Muscle of arm (tissue), 14 donors: ENCODE results near the gene SYT6. TPM values are rescaled to one million over a fixed set of nuclear protein-coding genes. Genes with fewer than 3 reads are reported as not detected.

Source experiments
- DNase-seq: peaks from one replicate; pipeline ENCODE4 v3.0.0-alpha.2; 2013
- long read RNA-seq, 11 donors: transcript quantifications; one replicate each; lab custom pipeline, GENCODE V29; 2026
- polyA plus RNA-seq, 12 donors: library from polyadenylated mRNA; unstranded; fragments of 120-200 nt; gene quantifications; one replicate each; pipeline ENCODE4 v1.2.1, GENCODE V29; 2013; ENCODE audit not compliant: insufficient read length in 12 of 12

Gene SYT6
- polyA plus RNA-seq, result 1 to 10 TPM in 9 of 12 donors, under 1 TPM in 2, not detected in 1; 0.94 to 3.5 (median 1.8) TPM
- long read RNA-seq, donor 1, full-length matches to known transcripts, result 1 of 1 reads
- long read RNA-seq, donor 1, partial matches to known transcripts, result 0 of 1 reads
- long read RNA-seq, donor 1, other reads (novel, unspliced or antisense), result 0 of 1 reads
- long read RNA-seq, donor 2, result 0 reads
- long read RNA-seq, donor 3, result 0 reads
- long read RNA-seq, donor 4, result 0 reads
- long read RNA-seq, donor 5, full-length matches to known transcripts, result 2 of 2 reads
- long read RNA-seq, donor 5, partial matches to known transcripts, result 0 of 2 reads
- long read RNA-seq, donor 5, other reads (novel, unspliced or antisense), result 0 of 2 reads
- long read RNA-seq, donor 6, result 0 reads
- long read RNA-seq, donor 7, result 0 reads
- long read RNA-seq, donor 8, result 0 reads
- long read RNA-seq, donor 9, result 0 reads
- long read RNA-seq, donor 10, result 0 reads
- long read RNA-seq, donor 11, result 0 reads

- peak; percentile 7 for DNase-seq
Observed at GRCh38 chr1:114153261-114154145, at the start of gene SYT6. Gene SYT6, minus strand, starts transcription at chr1:114153869. Its CDS starts 97 bp downstream, at chr1:114153772.

DNA sequence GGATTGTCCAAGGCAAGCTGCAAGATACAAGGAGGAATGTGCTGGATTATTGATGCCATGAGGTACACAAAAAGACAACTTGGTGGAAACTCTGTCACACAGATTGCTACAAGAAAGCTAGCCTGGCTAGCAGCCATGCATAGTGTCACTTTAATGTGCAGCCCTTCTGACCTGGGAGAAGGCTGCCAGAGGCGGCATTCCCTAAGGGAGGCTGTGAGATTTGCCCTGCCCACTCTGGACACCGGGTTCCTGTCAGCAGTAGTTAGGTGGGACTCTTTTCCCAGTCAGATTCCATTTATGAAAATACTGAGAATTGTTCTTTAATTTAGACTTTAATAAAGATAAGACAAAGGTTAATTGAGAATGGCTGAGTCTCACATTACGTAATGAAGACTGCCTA, 47.8 kb upstream of the SYT6 start:
- no peak for DNase-seq

DNA sequence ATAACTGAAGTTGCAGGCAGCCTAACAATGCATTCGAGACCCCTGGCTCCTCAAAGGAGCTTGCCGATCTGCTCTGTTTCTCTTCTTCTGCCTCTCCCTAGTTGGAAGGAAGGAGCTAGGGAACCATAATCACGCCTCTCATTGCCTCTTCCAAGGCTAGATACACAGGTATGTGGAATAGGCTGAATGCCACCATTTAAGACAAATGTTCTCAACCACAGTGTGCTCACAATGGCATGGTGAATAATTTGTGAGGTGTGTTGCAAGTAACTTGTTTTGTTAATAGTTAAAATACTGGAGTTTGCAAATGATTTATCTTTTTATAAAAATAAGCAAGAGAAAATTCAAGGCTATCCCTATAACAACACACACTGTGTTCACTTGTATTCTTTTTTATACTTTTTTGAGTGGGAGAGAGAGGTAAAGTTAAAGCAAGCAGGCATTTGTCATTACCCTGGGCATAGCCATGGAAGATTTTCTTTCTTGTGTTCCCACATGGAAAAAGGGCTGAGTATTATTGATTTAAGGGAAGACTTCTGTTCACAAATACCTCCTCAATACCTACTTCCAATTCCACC, 45.4 kb upstream of the SYT6 start:
- no peak for DNase-seq

GRCh38 chr1:114196992-114197907, 43.6 kb upstream of the SYT6 start:
- no peak for DNase-seq

GRCh38 chr1:114195819-114196218, 42.1 kb upstream of the SYT6 start:
- DNase-seq, result no peak

- no peak for DNase-seq
Observed at GRCh38 chr1:114192328-114192727, 38.7 kb upstream of the SYT6 start.

GRCh38 chr1:114189398-114189797, 35.7 kb upstream of the SYT6 start:
- DNase-seq, result no peak

DNA sequence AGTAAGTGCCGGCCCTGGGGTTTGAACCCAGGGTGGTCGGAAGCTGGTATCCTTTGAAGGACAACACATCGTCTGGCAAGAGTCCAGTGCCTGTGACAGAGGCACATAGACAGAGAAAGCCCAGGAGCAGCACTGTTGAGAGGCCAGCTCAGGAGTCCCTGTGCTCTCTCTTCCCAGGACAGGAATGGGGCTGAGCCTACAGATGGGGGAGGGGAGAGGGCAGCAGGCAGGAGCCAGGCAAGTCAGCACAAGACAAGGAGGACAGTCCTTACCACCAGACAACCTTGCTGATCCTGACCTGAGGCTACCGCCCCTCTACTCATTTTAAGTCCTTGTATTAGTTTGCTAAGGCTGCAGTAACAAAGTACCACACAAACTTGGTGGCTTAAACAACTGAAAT, 27.7 kb upstream of the SYT6 start:
- no peak for DNase-seq

- DNase-seq, result no peak
Observed at GRCh38 chr1:114180742-114181141, 27.1 kb upstream of the SYT6 start.

DNA sequence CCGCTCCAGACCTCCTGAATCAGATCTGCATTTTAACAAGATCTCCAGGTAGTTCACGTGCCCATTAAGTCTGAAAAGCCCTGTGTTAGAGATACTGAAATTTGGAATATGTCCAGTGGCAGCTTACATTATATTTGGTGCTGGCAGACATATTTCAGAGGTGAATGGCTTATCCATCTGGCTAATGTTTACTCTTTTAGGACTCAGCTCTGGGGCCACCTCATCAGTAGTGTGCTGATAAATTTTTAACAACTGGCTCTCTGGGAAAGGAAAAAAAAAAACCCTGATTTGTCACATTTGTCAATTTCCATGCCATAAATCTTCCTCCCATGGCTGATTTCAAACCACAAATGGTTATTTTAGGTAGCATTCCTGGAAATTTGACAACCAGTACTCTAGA, 25.3 kb upstream of the SYT6 start:
- DNase-seq, result no peak

DNA sequence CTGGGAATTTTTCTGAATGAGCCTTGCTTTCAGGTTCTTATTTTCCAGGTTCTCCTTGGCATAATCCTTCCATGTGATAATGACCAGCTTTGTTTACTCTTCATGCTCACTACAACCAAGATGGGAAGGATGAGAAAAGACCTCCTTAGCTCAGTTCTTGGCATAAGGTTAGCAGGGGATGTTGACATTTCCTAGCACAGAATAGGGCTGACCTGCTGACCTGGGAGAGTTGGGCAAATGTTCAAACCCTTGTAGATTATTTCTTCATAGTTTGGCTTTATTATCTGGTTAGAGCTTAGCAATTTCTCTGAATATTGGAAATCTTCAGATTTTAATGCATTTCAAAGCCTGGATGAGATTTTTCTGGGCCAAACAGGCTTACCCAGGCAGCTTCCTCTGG, 23.6 kb upstream of the SYT6 start:
- no peak for DNase-seq

DNA sequence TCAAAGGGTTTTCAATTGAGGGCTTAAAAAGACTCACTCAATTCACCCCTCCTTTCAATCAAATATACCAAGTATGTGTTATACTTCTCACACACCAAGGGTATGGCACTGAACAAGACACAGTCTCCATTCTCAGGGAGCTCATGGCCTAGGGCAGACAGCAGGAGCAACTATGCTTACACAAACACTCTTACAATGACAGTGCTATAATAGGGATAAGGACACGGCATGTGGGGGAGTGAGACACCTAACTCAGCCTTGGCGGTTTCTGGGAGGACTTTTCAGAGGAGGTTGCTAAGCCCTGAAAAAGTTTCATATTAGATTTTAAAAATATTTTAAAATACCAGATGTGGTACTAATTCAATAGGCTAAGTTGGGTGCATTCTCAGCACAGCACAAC, 22.7 kb upstream of the SYT6 start:
- DNase-seq, result no peak

DNA sequence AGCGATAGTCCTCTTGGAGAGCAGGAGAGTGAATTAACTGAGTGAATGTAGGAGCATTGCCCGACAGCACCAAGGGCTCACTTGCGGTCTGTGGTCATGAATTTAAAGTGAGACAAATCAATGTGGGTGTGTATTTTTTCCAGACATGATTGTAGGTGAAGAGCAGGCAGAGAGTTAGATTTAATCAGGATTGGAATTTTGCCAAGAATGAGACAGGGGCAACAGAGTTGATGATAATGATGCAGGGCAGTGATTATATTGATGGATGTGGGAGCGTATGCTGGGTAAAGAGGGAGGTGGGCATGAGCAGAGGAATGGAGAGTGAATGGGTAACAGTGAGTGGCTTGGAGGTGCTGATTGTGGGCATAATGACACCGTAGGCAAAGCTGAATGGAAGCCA, 20.0 kb upstream of the SYT6 start:
- no peak for DNase-seq

GRCh38 chr1:114169509-114169908, 15.8 kb upstream of the SYT6 start:
- no peak for DNase-seq

DNA sequence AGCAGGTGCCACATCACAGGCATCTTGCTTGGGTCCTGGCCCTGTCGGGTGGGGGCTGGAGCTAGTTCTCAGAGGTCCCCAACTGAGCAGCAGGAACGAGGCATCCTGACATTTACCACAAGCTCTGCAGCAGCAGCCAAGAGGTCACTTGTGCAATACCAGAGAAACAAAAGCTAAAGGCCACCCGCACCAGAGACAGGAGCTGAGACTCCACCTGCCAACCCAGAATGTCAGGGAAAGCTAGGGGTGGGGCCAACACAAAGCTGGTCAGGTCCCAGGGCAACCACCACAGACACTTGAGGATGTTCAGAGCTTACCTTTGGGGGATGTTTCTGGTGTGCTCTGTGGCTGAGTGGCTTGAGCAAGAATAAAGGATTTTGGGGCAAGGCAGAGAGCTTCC, 13.6 kb upstream of the SYT6 start:
- DNase-seq, result no peak

GRCh38 chr1:114164840-114165543, 11.3 kb upstream of the SYT6 start:
- DNase-seq, result no peak

DNA sequence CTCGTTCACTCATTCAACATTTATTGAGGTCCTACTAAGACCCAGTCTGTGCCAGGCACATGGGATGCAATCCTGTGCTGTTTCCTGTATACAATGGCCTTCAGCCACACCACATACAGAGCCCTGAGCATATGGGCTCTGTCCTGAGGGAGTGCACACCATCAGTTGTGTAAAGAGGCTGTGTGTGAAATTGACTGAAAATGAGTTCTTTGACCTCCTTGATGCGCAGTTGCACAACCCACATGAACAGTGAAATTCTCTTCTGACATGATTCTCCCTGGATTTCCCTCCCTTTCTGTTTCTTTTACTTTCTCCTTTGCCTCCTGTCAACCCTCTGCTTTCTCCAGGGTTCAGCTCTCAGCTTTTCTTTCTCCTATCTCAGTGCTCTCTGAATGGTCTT, 6.3 kb upstream of the SYT6 start:
- DNase-seq, result no peak

- no peak for DNase-seq
Observed at GRCh38 chr1:114157275-114157660, 3.6 kb upstream of the SYT6 start.

GRCh38 chr1:114156538-114157274, 3.0 kb upstream of the SYT6 start:
- DNase-seq, result no peak

GRCh38 chr1:114155706-114156105, 2.0 kb upstream of the SYT6 start:
- no peak for DNase-seq
